Keratinocyte (primary cell): Measurements from ENCODE around the gene EPB41.

Source experiments
- EZH2 ChIP-seq: IDR thresholded peaks from one replicate; pipeline ENCODE4 v1.6.1; 2012; ENCODE audit warnings: inconsistent platforms, mild to moderate bottlenecking, low read length, moderate library complexity
- TF ChIP-seq, protein P1 (sequence below), 3 experiments: IDR thresholded peaks in 1 of 3; conservative IDR thresholded peaks in 1 of 3; optimal IDR thresholded peaks in 1 of 3; 2 replicates in 2 of 3; 3 replicates in 1 of 3; pipeline versions ENCODE3 to v1.5.1; 2011; ENCODE audit warnings: low read length in 3 of 3, mild to moderate bottlenecking in 3 of 3, moderate library complexity in 2 of 3, control low read depth in 1 of 3, inconsistent platforms in 1 of 3; ENCODE audit not compliant: insufficient read depth in 2 of 3; ENCODE audit errors: extremely low read depth in 1 of 3

DNA sequence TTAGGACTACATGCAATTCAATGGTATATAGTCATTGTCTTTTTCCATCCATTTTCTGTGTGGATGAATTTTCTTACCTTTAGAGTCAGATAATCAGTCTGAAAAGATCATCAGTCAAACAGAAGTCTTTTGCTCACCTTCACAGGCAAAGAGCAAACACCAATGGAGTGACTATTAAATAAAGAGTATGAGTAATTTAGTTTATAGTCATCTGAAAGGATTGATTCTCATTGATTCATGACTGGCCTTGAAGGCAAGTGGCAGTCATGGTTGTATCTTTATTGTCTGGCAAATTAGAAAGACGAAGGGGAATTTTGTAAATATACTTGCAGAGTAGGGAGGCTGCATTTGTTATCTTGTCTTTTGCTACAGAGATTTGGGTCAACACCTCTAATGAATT, 89.9 kb downstream of the EPB41 start:
- TF ChIP-seq, protein P1, sequence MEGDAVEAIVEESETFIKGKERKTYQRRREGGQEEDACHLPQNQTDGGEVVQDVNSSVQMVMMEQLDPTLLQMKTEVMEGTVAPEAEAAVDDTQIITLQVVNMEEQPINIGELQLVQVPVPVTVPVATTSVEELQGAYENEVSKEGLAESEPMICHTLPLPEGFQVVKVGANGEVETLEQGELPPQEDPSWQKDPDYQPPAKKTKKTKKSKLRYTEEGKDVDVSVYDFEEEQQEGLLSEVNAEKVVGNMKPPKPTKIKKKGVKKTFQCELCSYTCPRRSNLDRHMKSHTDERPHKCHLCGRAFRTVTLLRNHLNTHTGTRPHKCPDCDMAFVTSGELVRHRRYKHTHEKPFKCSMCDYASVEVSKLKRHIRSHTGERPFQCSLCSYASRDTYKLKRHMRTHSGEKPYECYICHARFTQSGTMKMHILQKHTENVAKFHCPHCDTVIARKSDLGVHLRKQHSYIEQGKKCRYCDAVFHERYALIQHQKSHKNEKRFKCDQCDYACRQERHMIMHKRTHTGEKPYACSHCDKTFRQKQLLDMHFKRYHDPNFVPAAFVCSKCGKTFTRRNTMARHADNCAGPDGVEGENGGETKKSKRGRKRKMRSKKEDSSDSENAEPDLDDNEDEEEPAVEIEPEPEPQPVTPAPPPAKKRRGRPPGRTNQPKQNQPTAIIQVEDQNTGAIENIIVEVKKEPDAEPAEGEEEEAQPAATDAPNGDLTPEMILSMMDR (optimal IDR thresholded peaks at IDR 0.05 in 1 of 3, IDR thresholded peaks at IDR 0.05 in 1 of 3, conservative IDR thresholded peaks at IDR 0.05 in 1 of 3; ENCODE audit: extremely low read depth in 1 of 3, insufficient read depth in 2 of 3, low read length in 3 of 3): no peak
- TF ChIP-seq EZH2: no peak
